Measurements from ENCODE around the gene TAGLN.
"Not testable (repeated sequence)": the region's sequence is repeated elsewhere in the genome, so short reads cannot be mapped to it uniquely, and the experiment has no call there.

The TAGLN gene

DNA sequence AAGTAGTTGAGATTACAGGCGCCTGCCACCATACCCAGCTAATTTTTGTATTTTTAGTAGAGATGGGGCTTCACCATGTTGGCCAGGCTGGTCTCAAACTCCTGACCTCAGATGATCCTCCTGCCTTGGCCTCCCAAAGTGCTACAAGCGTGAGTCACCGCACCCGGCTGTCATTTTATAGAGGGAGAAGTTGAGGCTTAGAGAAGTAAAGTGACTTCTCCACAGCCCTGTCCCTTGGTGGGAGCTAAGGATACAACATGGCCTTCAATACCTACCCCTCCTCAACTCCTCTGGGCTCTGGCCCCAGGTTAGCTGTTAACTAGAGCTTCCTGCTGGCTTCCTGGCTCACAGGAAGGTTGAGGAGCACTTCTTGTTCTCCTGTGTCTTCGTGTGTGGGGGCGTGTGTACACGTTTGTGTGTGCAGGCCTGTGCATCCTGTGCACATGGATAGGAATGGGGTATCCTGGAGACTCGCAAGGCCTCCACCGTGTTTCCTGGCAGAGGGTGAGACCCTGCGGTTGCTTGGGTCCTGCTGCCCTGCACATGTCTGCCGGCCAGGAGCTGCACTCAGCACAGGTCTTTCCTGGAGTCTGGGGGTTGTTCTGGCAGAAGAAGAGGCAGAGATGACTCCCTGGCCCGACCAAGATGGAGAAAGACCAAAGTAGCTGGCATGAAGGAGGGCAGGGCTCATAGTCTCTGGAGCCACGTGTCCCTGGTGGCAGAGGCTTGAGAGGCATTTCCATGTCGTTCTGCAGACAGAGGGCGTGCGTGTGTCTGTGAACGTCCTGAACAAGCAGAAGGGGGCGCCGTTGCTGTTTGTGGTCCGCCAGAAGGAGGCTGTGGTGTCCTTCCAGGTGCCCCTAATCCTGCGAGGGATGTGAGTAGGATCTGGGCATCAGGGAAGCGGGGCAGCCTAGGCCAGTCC lies 18.2 kb upstream of the TAGLN start:
- peak; percentile 74 for DNase-seq

DNA sequence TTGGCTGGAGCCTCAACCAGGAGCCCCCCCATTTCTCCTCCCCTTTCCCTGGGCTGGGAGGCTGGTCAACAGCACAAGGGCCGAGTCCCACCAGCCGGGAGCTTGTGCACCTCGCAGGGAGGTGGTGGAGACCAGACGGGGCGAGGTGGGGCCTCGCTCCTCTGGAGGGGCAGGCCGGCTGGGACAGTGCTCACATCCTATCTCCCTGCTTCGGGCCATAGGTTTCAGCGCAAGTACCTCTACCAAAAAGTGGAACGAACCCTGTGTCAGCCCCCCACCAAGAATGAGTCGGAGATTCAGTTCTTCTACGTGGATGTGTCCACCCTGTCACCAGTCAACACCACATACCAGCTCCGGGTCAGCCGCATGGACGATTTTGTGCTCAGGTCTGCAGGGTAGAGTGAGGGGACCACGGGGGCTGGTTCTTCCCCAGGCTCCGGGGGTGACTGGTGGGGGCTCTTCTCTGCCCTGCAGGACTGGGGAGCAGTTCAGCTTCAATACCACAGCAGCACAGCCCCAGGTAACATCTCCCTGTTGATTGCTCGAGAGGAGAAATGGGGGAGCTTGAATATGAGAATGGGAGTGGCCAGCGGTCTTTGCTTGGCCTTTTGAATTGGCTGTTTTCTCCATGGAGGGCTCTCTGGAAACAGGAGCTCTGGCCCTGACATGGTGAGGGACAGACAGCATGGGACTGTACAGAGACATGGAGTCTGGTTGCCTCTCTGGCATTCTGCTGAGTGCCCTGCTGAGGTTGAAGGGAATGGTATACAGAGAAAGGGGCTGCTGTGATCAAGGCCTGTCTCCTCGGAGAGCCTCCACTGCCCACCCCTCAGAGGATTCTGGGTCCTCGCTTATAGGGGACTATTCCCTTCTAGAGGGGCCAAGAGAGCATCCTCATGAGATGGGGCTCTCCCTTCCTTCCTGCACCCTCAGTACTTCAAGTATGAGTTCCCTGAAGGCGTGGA lies 17.3 kb upstream of the TAGLN start:
- no peak for DNase-seq

DNA sequence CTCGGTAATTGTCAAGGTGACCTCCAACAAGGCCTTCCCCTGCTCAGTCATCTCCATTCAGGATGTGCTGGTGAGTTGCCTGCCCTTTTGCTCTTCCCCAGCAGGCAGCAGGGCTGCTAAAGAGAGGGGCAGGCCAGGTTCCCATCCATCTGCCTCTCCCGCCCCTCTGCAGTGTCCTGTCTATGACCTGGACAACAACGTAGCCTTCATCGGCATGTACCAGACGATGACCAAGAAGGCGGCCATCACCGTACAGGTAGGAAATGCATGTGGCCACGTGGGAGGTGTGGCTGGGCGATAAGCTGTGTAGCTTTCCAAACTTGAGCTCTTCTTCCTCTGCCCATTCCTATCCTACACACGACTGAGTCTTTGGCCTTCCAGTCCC lies 16.6 kb upstream of the TAGLN start:
- no peak for DNase-seq

DNA sequence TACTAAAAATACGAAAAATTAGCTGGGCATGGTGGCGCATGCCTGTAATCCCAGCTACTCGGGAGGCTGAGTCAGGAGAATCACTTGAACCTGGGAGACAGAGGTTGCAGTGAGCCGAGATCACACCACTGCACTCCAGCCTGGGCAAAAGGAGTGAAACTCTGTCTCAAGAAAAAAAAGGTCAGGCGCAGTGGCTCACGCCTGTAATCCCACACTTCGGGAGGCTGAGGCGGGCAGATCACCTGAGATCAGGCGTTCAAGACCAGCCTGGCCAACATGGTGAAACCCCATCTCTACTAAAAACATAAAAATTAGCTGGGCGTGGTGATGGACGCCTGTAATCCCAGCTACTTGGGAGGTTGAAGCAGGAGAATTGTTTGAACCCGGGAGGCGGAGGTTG lies 16.0 kb upstream of the TAGLN start:
- not testable (repeated sequence) for DNase-seq

DNA sequence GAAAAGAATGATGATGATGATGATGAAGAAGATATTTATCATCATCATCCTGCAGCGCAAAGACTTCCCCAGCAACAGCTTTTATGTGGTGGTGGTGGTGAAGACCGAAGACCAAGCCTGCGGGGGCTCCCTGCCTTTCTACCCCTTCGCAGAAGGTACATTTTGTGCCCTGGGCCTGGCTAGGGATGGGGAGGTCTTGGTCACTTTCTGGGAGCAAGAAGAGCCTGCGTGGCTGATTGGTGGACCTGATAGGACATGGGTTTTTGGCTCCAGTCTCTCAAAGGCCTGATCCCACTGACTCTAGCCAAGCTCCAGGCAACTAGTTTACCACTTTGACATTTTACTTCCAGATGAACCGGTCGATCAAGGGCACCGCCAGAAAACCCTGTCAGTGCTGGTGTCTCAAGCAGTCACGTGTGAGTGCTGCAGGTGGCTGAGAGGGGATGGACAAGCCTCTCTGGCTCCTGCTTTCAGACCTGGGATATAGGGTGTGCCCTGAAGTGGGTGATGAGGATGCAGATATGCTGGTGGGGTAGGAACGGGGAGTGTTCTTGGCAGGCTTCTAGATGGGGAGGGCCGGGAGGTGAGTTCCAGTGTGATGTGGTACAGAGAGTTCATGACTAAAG lies 15.3 kb upstream of the TAGLN start:
- no peak for DNase-seq

DNA sequence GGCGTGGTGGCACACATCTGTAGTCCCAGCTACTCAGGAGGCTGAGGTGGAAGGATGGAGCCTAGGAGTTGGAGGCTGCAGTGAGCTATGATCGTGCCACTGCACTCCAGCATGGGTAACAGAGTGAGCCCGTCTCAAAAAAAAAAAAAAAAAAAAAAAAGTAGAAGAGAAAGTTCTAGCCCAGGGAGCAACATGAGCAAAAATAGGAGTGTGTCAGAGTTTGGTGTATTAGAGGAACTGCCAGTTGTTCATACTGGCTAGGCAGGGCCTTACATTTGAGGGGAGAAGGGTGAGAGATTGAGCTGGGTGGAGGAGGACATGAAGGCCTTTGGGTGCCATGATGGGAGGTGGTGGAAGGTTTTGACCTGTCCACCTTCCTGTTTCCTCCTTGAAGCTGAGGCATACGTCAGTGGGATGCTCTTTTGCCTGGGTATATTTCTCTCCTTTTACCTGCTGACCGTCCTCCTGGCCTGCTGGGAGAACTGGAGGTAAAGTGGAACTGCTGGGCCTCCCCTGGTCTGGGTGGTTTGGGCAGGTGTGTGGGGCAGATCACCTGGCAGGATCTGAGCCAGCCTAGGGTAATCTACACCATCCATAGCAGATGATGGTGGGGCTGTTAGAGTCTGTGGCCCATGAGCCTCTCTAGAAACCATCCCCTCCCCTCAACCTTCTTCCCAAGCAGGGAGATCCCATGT lies 13.3 kb upstream of the TAGLN start:
- DNase-seq = no peak

DNA sequence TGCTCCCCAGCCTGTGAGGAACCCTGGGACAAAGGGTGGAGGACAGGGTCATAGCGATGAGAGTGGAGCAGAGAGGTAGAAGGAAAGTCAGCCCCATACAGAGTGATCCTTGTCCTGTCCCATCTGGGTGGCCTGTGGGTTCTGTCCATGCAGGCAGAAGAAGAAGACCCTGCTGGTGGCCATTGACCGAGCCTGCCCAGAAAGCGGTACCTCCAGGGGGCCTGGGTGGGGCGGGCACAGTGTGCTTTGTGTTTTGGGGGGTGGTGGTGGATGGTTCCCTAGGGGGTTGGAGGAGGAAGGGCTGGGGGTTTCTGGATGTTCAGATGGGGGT lies 12.8 kb upstream of the TAGLN start:
- DNase-seq = no peak

DNA sequence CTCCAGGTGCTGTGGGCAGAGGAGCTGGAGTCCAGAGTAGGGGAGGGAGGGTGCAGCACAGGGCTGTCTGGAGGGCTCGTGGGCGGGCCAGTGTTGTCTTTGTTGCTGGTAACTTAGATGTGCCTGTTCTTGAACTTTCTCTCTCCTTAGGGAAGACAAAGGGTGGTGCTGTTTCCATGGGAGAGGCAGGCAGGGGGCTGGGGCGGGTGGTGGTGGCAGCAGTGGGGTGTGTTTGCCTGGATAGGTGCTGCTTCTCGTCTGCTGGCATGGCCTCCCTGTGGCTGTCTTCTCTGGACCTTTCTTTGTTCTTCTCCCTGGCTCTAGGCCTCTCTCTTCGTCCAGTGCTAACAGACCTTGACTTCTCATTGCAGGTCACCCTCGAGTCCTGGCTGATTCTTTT lies 12.2 kb upstream of the TAGLN start:
- DNase-seq = no peak

DNA sequence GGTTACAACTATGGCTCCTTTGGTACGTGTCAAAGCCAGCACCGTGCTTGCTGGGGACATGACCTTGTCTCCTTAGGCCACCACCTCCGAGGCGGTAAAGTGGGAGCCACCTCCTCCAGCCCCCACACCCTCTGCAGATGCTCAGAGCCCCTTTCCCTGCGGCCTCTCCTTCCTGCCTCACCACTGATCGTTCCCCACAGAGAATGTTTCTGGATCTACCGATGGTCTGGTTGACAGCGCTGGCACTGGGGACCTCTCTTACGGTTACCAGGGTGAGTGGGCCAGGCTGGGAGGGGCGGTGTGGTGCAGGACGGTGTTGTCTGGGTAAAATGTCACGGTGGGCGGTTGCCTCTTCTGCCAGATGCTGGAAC lies 11.8 kb upstream of the TAGLN start:
- no peak for DNase-seq

DNA sequence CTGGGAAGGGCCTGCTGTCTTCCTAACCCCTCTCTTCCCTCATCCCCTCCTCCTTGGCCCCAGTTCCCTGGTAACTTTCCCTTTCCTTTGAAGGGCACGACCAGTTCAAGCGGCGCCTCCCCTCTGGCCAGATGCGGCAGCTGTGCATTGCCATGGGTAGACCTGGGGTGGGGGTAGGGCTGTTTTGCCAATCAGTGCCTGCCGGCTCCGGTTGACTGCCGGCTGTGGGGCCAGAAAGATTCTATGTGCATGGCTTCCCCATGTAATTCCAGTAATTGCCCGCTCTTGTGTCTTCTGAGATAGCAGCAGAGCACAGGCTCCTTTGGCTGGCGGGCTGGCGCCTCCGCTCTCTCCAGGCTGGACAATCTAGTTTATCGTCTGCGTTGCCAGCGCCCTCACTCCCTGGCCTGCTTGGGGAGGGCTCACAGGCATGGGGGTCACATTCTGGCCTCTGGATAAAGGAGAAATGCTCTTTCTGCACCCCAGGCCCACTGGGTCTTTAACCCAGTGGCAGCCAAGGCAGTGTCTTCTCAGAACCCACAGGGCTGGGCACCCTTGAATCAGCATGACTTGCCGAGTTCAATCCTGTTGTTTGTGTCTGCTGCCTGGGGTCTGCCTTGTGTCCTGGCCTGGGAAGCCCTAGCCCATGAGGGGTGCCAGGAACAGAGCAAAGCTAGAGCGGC lies 11.2 kb upstream of the TAGLN start:
- no peak for DNase-seq

DNA sequence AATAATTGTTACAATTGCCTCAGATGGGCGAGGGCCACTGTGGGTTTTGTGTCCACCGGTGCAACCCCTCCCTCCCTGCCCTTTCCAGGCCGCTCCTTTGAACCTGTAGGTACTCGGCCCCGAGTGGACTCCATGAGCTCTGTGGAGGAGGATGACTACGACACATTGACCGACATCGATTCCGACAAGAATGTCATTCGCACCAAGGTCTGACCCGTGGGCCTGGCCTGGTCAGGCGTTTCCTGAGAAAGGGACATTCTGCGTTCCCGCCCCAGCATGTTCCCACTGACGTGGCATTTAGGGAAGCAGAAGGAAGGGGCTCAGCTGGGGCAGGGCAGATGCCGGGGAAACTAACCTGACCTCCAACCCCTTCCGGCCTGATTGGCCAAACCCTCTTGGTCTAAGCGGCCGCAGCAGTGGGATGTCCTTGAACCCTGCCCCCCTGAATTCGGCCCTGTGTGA lies 10.5 kb upstream of the TAGLN start:
- DNase-seq = no peak

DNA sequence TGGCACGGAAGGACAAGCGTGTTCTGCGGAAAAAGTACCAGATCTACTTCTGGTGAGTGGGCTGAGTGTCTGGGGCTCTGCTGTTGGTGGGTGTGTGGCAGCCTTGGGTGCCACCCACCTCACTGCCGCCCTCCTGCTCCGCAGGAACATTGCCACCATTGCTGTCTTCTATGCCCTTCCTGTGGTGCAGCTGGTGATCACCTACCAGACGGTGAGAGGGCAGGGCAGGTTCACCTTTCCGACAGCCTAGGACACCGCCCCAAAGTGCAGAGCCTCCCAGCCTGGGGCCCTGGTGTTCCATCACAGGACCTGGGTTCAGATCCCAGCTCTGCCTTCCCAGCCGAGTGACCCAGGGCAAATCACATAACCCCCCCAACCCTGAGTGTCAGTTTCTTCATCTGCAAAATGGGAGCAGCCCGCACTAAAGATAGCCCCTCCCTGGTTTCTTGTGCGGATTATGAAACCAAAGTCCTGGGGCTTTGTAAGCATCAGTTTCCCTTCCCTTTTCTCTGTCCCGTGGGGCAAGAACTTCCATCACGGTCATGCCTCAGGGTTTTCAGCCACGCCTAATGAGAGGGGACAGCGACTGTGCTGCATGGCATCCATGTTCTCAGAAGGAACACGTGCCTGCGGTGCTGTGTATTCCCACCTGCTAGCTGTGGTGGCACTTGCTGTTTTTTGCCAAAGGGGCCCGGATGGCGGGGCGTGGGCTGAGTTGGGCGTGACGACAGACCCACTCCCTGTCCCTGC lies 9.8 kb upstream of the TAGLN start:
- DNase-seq = no peak

DNA sequence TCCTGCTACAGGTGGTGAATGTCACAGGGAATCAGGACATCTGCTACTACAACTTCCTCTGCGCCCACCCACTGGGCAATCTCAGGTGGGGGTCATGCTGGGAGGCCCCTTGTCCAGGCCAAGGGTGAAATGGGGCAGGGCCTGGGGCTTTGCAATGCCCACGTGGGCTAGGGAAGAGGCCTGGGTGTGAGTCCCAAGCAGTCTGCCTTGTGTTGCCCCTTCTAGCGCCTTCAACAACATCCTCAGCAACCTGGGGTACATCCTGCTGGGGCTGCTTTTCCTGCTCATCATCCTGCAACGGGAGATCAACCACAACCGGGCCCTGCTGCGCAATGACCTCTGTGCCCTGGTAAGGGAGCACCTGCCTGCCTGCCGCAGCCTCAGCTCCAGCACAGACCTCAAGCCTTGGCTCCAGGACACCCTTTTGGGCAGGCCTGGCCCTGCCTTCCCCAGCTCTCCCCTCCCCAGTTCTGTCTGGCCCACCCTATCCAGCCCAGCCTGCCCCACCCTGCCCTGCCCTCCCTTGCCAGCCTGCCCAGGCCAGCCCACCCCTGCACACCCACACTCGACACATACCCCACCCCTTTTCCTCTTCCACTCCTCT lies 9.1 kb upstream of the TAGLN start:
- DNase-seq = no peak

DNA sequence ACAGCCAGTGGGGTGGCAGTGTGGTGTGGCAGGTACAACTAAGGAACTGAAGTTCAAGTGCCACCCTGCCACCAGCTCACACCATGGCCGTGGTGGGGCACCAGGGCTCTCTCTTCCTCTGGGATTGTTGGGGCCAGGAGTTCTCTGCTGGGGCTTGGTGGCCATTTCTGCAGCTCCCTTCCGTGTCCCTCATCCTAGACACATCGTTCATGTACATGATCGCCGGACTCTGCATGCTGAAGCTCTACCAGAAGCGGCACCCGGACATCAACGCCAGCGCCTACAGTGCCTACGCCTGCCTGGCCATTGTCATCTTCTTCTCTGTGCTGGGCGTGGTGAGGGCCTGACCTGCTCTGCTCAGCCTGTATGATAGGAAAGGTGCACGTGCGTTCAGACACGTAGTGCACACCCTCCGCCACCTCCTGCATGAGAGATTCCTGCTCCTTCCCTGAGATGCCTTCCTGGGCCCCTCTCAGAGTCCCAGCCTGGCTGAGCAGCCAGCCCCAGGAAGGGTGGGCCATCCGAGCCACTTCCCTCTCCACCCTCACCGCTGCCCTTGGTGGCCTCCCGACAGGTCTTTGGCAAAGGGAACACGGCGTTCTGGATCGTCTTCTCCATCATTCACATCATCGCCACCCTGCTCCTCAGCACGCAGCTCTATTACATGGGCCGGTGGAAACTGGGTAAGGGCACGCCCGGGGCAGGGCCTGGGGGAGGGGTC lies 7.3 kb upstream of the TAGLN start:
- no peak for DNase-seq

DNA sequence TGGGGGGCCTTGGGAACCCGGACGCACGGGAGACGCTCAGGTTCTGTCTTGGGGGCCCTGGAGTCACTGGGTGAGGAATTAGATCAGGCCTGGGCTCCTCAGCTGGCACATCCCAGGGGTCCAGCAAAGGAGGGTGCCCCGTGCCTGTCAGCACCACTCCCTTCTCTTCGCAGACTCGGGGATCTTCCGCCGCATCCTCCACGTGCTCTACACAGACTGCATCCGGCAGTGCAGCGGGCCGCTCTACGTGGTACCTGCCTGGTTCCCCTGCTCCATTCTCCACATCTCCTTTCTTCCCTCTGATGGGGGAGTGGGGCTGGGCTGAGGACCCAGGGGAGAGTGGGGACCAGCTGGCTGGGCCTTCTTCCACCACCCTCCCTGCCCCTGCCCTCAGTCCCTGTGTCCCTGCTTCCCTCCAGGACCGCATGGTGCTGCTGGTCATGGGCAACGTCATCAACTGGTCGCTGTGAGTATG lies 6.7 kb upstream of the TAGLN start:
- DNase-seq = no peak

DNA sequence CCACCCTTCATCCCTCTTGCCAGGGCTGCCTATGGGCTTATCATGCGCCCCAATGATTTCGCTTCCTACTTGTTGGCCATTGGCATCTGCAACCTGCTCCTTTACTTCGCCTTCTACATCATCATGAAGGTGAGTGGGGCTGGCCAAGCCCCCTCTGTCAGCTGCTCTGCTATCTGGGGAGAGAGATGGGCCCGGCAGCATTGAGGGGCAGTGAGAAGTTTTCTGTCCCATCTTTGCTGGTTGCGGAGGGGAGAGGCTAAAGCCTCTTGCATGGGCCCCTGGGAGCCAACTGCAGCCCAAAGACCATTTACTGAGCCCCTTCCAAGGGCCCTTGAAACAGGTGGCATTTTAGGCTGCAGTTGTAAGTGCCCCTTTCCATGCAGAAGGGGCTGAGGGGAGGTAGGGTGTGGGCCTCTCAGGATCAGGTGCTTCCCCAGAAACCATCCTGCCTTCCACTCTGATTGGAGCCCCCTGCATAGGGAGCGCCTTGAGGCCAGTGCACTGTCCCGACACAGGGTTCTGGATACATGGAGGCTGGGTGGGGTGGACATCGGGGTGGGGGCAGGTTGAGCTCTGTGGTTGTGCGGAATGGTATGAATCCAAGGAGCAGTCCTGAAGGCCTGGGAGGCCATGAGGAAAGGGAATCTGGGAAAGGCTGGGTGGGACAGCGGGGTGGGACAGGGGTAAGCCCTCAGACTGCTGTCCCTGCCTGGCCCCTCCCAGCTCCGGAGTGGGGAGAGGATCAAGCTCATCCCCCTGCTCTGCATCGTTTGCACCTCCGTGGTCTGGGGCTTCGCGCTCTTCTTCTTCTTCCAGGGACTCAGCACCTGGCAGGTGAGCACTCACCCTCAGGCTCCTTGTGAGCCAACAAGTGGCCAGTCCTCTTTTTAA lies 5.8 kb upstream of the TAGLN start:
- DNase-seq = no peak

DNA sequence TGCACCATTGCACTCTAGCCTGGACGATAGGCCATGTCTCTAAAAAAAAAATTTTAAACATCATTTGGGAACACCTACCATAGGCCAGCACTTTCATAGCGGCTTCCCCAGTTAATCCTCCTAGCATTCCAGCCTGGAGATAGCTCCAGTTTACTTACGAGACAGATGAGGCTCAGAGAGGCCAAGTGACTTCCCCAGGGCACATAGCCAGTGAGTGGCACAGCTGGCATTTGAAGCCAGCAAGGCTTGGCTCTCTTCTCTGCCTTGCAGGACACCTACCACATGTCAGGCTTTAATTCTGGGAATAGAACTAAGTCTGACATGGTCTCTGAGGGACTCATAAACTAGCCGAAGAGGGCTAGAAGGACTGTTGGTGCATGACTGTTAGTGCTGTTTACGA lies 4.9 kb upstream of the TAGLN start:
- no peak for DNase-seq

DNA sequence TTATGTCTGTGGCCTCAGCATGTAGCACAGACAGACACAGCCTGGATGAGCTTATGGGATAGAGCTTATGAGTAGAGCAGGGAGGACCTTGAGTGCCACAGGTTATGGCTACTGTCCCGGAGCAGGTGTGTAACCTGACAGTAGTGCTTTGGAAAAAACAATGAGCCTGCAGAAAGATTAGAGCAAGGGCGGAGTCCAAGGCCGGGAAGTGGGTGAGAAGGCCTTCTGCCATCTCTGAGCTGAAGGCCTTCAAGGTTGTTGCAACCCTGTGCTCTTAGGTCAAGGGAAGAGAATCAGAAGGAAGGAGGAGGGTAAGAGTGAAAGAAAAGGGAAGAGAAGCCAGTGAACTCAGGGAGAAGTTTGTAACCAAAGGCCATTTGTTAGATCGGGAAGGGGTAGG lies 3.9 kb upstream of the TAGLN start:
- no peak for DNase-seq

DNA sequence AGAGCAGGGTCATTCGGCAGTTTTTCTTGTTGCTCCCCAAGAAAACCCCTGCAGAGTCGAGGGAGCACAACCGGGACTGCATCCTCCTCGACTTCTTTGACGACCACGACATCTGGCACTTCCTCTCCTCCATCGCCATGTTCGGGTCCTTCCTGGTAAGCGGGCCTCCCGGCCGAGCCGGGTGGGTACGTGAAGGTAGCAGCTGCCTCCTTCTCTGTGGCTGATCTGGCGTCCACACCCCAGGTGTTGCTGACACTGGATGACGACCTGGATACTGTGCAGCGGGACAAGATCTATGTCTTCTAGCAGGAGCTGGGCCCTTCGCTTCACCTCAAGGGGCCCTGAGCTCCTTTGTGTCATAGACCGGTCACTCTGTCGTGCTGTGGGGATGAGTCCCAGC lies 3.4 kb upstream of the TAGLN start:
- no peak for DNase-seq

Data from stimulated activated CD8-positive, alpha-beta memory T cell treated with anti-CD3 and anti-CD28 coated beads, Interleukin-4, amount 100 ng/mL, for 48 hours (primary cell).